Tibial artery (tissue), 4 donors: ENCODE results near the gene FRMD5.
"Not testable (repeated sequence)": the region's sequence is repeated elsewhere in the genome, so short reads cannot be mapped to it uniquely, and the experiment has no call there.

Experiments
- DNase-seq, 2 donors: peaks; one replicate each; pipeline ENCODE4 v3.0.0-alpha.2; 2019
- H3K27ac ChIP-seq, 2 donors: fragments of 200-600 bp; sonication (generic) in 1 of 2; 1 replicate in 1 of 2; 2 replicates in 1 of 2; pipeline ENCODE4 v1.5.1; 2018 to 2019; ENCODE audit warnings: mild to moderate bottlenecking in 1 of 2
- H3K27me3 ChIP-seq, 2 donors: fragments of 200-600 bp; sonication (generic) in 1 of 2; one replicate each; pipeline versions ENCODE4 v1.5.1 to v1.6.0; 2016 to 2019
- H3K36me3 ChIP-seq, 3 donors: fragments of 200-600 bp; sonication (generic) in 2 of 3; one replicate each; pipeline ENCODE4 v1.5.1; 2016 to 2019; ENCODE audit warnings: mild to moderate bottlenecking in 2 of 3
- H3K4me1 ChIP-seq, 4 donors: fragments of 200-600 bp; sonication (generic) in 2 of 4; 1 replicate in 3 of 4; 2 replicates in 1 of 4; pipeline ENCODE4 v1.5.1; 2016 to 2019
- H3K4me3 ChIP-seq, 2 donors: fragments of 200-600 bp; sonication (generic) in 1 of 2; 1 replicate in 1 of 2; 2 replicates in 1 of 2; pipeline ENCODE4 v1.5.1; 2018 to 2019; ENCODE audit warnings: mild to moderate bottlenecking in 2 of 2
- H3K9me3 ChIP-seq, 3 donors: fragments of 200-600 bp; sonication (generic) in 1 of 3; one replicate each; pipeline ENCODE4 v1.5.1; 2016 to 2019
- CTCF ChIP-seq, 2 experiments: fragments of 200-600 bp in 1 of 2; fragments of 450-650 bp in 1 of 2; IDR thresholded peaks; one replicate each; pipeline ENCODE4 v1.5.1; 2017 to 2019; ENCODE audit warnings: antibody characterized with exemption in 2 of 2, mild to moderate bottlenecking in 1 of 2, moderate library complexity in 1 of 2
- intact Hi-C: fragments of 100-400 bp; cut with DNase I; formaldehyde crosslinking; loops from one replicate; pipeline ENCODE4 v1.15.0; 2023; ENCODE audit warnings: low total_unique reads

FRMD5 gene

GRCh38 chr15:44018151-44018550, 176.9 kb downstream of the FRMD5 start:
- TF ChIP-seq CTCF (IDR thresholded peaks at IDR 0.05) = no peak
- Histone ChIP-seq H3K9me3 (no peaks in the 10 kb centered on the region), H3K27me3 (no peaks in the 10 kb centered on the region), H3K27ac (no peak overlapping the region), H3K36me3 (no peaks in the 10 kb centered on the region), H3K4me1 (no peaks in the 10 kb centered on the region), H3K4me3 (no peak overlapping the region)
- no peak for DNase-seq
- intact Hi-C loops = no loop called here

- no peaks in the 10 kb centered on the region for H3K36me3 ChIP-seq
- H3K4me3 ChIP-seq = no peak overlapping the region
- H3K27me3 ChIP-seq = no peaks in the 10 kb centered on the region
- TF ChIP-seq CTCF (IDR thresholded peaks at IDR 0.05) = no peak
- intact Hi-C loops = no loop called here
- H3K4me1 ChIP-seq = no peaks in the 10 kb centered on the region
- no peaks in the 10 kb centered on the region for H3K9me3 ChIP-seq
- no peak overlapping the region for H3K27ac ChIP-seq
- DNase-seq = no peak
Observed at GRCh38 chr15:44015545-44016305, 179.3 kb downstream of the FRMD5 start.

GRCh38 chr15:44011238-44011854, 183.7 kb downstream of the FRMD5 start:
- no peak for TF ChIP-seq CTCF (IDR thresholded peaks at IDR 0.05)
- no peak for DNase-seq
- intact Hi-C loops = no loop called here
- H3K27ac ChIP-seq = no peak overlapping the region
- H3K4me3 ChIP-seq = no peak overlapping the region
- H3K4me1 ChIP-seq = no peaks in the 10 kb centered on the region
- no peaks in the 10 kb centered on the region for H3K36me3 ChIP-seq
- H3K27me3 ChIP-seq = peaks cover 0 to 4% of the 10 kb centered on the region in 2 donors
- H3K9me3 ChIP-seq = no peaks in the 10 kb centered on the region

- H3K4me3 ChIP-seq = no peak overlapping the region
- intact Hi-C loops = no loop called here
- H3K4me1 ChIP-seq = no peaks in the 10 kb centered on the region
- DNase-seq = no peak
- no peak overlapping the region for H3K27ac ChIP-seq
- TF ChIP-seq CTCF (IDR thresholded peaks at IDR 0.05) = no peak
- H3K36me3 ChIP-seq = no peaks in the 10 kb centered on the region
- no peaks in the 10 kb centered on the region for H3K9me3 ChIP-seq
- peaks cover 0 to 4% of the 10 kb centered on the region in 2 donors for H3K27me3 ChIP-seq
Observed at GRCh38 chr15:44010089-44010488, 185.0 kb downstream of the FRMD5 start.

- DNase-seq = no peak
- Histone ChIP-seq H3K4me1 (no peaks in the 10 kb centered on the region), H3K36me3 (no peaks in the 10 kb centered on the region), H3K4me3 (no peak overlapping the region), H3K9me3 (no peaks in the 10 kb centered on the region), H3K27me3 (peaks cover 0 to 4% of the 10 kb centered on the region in 2 donors), H3K27ac (no peak overlapping the region)
- TF ChIP-seq CTCF (IDR thresholded peaks at IDR 0.05) = no peak
- intact Hi-C loops = no loop called here
Observed at GRCh38 chr15:44009038-44009437, 186.0 kb downstream of the FRMD5 start.

GRCh38 chr15:44000248-44000647, 194.8 kb downstream of the FRMD5 start:
- H3K4me1 ChIP-seq, H3K4me3 ChIP-seq, H3K27ac ChIP-seq, intact Hi-C loops, H3K36me3 ChIP-seq, H3K27me3 ChIP-seq, H3K9me3 ChIP-seq, DNase-seq: not testable (repeated sequence)
